Endodermal cell (in vitro differentiated cells): ENCODE data around the gene SLC4A1. TPM values are rescaled to one million over a fixed set of nuclear protein-coding genes. Genes with fewer than 3 reads are reported as not detected.

Source experiments
- DNase-seq: peaks from one replicate; pipeline ENCODE4 v3.0.0-alpha.2; 2017
- H3K27ac ChIP-seq: 2 replicates; pipeline ENCODE4 v1.5.1; 2013; ENCODE audit warnings: mild to moderate bottlenecking, low read depth, low read length, moderate library complexity
- H3K27me3 ChIP-seq: 2 replicates; pipeline ENCODE4 v1.6.1; 2013; ENCODE audit warnings: mild to moderate bottlenecking, low read length, moderate library complexity; ENCODE audit not compliant: insufficient read depth, control insufficient read depth, poor library complexity, severe bottlenecking
- H3K36me3 ChIP-seq: 2 replicates; pipeline ENCODE4 v1.7.0; 2013; ENCODE audit warnings: mild to moderate bottlenecking, low read length, moderate library complexity; ENCODE audit not compliant: control insufficient read depth, insufficient read depth
- H3K4me1 ChIP-seq: one replicate; pipeline ENCODE4 v1.7.0; 2013; ENCODE audit warnings: low read length; ENCODE audit not compliant: control insufficient read depth, insufficient read depth
- H3K4me3 ChIP-seq: 2 replicates; pipeline ENCODE4 v1.5.1; 2013; ENCODE audit warnings: mild to moderate bottlenecking, low read length, moderate library complexity
- H3K9ac ChIP-seq: 2 replicates; pipeline ENCODE4 v1.6.1; 2013; ENCODE audit warnings: mild to moderate bottlenecking, low read length, moderate library complexity; ENCODE audit not compliant: poor library complexity, severe bottlenecking; ENCODE audit errors: extremely low read depth
- H3K9me3 ChIP-seq: 2 replicates; pipeline ENCODE4 v1.6.1; 2013; ENCODE audit warnings: mild to moderate bottlenecking, low read length, moderate library complexity; ENCODE audit not compliant: control insufficient read depth
- H3K27ac Mint-ChIP-seq: 2 replicates; pipeline ENCODE4 v1.8.0; 2020; ENCODE audit warnings: mixed read lengths
- H3K27me3 Mint-ChIP-seq: 2 replicates; pipeline ENCODE4 v1.8.0; 2021; ENCODE audit warnings: mild to moderate bottlenecking, mixed read lengths; ENCODE audit not compliant: insufficient read depth
- H3K36me3 Mint-ChIP-seq: 2 replicates; pipeline ENCODE4 v1.8.0; 2020; ENCODE audit warnings: low read depth, mixed read lengths
- H3K4me1 Mint-ChIP-seq: 2 replicates; pipeline ENCODE4 v1.8.0; 2020; ENCODE audit warnings: mixed read lengths
- H3K4me3 Mint-ChIP-seq: 2 replicates; pipeline ENCODE4 v1.8.0; 2020; ENCODE audit warnings: mild to moderate bottlenecking, moderate library complexity, mixed read lengths
- H3K9me3 Mint-ChIP-seq: 2 replicates; pipeline ENCODE4 v1.8.0; 2020; ENCODE audit warnings: mild to moderate bottlenecking, mixed read lengths
- CTCF ChIP-seq: fragments of 200-600 bp; sonication (generic); conservative IDR thresholded peaks from 2 replicates; pipeline ENCODE4 v1.5.0; 2021; ENCODE audit warnings: antibody characterized with exemption, mild to moderate bottlenecking
- WGBS, 2 experiments: methylation state at CpG; one replicate each; pipeline versions ENCODE4 v1.1.5 to v1.1.7; 2013; ENCODE audit warnings: missing lambda C conversion rate in 2 of 2, mixed read lengths in 1 of 2; ENCODE audit not compliant: insufficient coverage in 1 of 2, insufficient read length in 1 of 2; 5-methylcytosine and 5-hydroxymethylcytosine counted together
- total RNA-seq, 2 donors: library from RNA; stranded (reverse); fragmentation: NEBNext Ultra II Directional in 1 of 2; extraction: Animal tissue kit (Norgen Biotek cat#: 25700) in 1 of 2; gene quantifications; 2 replicates in 1 of 2; 3 replicates in 1 of 2; pipeline ENCODE4 v1.2.1, GENCODE V29; 2021

Gene SLC4A1
- total RNA-seq, 2 donors from 2014 or later, result 0.04 TPM; not detected in 1

- Histone ChIP-seq H3K9ac (no peak overlapping the region), H3K9me3 (no peaks in the 10 kb centered on the region), H3K27me3 (no peaks in the 10 kb centered on the region), H3K36me3 (peaks cover 71% of the 10 kb centered on the region), H3K4me3 (no peak overlapping the region), H3K4me1 (peaks cover 3% of the 10 kb centered on the region), H3K27ac (no peak overlapping the region)
- no peak for TF ChIP-seq CTCF
- no peak for DNase-seq
- Mint-ChIP-seq H3K27me3 (no peaks in the 10 kb centered on the region), H3K9me3 (no peaks in the 10 kb centered on the region), H3K4me3 (no peak overlapping the region), H3K4me1 (peaks cover 6% of the 10 kb centered on the region), H3K36me3 (peaks cover 68% of the 10 kb centered on the region), H3K27ac (peak overlapping the region; percentile 46)
- 95 to 97% methylated on average over 8 to 15 of the region's 15 CpGs for WGBS, 2 experiments
Observed at GRCh38 chr17:44213403-44214229, 54.3 kb downstream of the SLC4A1 start.

GRCh38 chr17:44212507-44213402 lies 55.2 kb downstream of the SLC4A1 start:
- H3K9me3 ChIP-seq, result no peaks in the 10 kb centered on the region
- Mint-ChIP-seq H3K4me3 (no peak overlapping the region), H3K27me3 (no peaks in the 10 kb centered on the region), H3K9me3 (no peaks in the 10 kb centered on the region), H3K36me3 (peaks cover 74% of the 10 kb centered on the region), H3K27ac (no peak overlapping the region), H3K4me1 (peaks cover 2% of the 10 kb centered on the region)
- TF ChIP-seq CTCF, result no peak
- H3K9ac ChIP-seq, result no peak overlapping the region
- peak; percentile 47 for DNase-seq
- H3K36me3 ChIP-seq, result peaks cover 78% of the 10 kb centered on the region
- no peak overlapping the region for H3K4me3 ChIP-seq
- no peak overlapping the region for H3K27ac ChIP-seq
- peaks cover 3% of the 10 kb centered on the region for H3K4me1 ChIP-seq
- no peaks in the 10 kb centered on the region for H3K27me3 ChIP-seq
- 91 to 98% methylated on average over 21 to 30 of the region's 31 CpGs for WGBS, 2 experiments

- Histone ChIP-seq H3K9ac (no peak overlapping the region), H3K27ac (peak overlapping the region; percentile 6), H3K9me3 (no peaks in the 10 kb centered on the region), H3K36me3 (peaks cover 80% of the 10 kb centered on the region), H3K4me1 (peaks cover 1% of the 10 kb centered on the region), H3K4me3 (no peak overlapping the region), H3K27me3 (no peaks in the 10 kb centered on the region)
- Mint-ChIP-seq H3K27ac (no peak overlapping the region), H3K27me3 (no peaks in the 10 kb centered on the region), H3K4me1 (no peaks in the 10 kb centered on the region), H3K9me3 (no peaks in the 10 kb centered on the region), H3K4me3 (no peak overlapping the region), H3K36me3 (peaks cover 72% of the 10 kb centered on the region)
- WGBS, 2 experiments, result 95% methylated on average over 20 to 30 of the region's 30 CpGs
- DNase-seq, result peak; percentile 51
- TF ChIP-seq CTCF, result no peak
Observed at GRCh38 chr17:44211281-44212265, 56.4 kb downstream of the SLC4A1 start.
